HFF-Myc (cell line): Measurements from ENCODE around the gene TUT1.
A peak's percentile ranks its signal among the peaks of the same experiment; 100 is the strongest.
"Not testable (repeated sequence)": the region's sequence is repeated elsewhere in the genome, so short reads cannot be mapped to it uniquely, and the experiment has no call there.

Source experiments
- DNase-seq: peaks from one replicate; pipeline ENCODE4 v3.0.0-alpha.2; 2011; ENCODE audit warnings: low read depth; ENCODE audit errors: extremely low read depth
- H3K4me3 ChIP-seq: replicated peaks from 2 replicates; pipeline ENCODE4 v1.5.1; 2011; ENCODE audit warnings: low read depth, mild to moderate bottlenecking, control low read depth, low read length
- TF ChIP-seq, protein P1 (sequence below): IDR thresholded peaks from 2 replicates; pipeline ENCODE4 v1.5.1; 2012; ENCODE audit warnings: mild to moderate bottlenecking, low read depth, low read length, control low read depth; ENCODE audit errors: missing control alignments

TUT1 gene

DNA sequence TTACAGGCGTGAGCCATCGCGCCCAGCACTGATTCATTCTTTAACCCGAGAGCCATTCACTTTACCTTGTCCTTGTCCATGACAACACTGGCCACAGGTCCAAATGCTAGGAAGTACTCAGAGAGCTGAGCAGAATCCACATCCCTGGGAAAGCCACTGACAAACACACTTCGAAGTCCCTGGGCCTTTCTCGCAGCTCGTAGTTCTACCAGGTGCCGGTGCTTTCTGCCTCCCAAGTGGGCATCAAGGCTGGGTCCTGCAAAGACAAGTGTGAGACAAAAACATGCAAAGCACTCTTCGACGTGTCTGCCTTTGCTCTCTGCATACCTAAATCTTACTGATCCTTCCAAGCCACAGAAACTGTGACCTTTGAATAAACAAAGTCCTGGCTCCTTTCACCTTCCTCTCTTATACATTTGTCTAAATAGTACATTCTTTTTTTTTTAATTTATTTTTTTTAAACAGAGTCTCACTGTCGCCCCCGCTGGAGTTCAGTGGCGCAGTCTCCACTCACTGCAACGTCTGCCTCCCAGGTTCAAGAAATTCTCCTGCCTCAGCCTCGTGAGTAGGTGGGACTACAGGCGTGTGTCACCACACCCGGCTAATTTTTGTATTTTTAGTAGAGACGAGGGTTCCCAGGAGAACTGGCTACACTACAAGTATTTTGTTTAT is 2.2 kb downstream of the TUT1 start:
- no peak for DNase-seq
- TF ChIP-seq, protein P1, sequence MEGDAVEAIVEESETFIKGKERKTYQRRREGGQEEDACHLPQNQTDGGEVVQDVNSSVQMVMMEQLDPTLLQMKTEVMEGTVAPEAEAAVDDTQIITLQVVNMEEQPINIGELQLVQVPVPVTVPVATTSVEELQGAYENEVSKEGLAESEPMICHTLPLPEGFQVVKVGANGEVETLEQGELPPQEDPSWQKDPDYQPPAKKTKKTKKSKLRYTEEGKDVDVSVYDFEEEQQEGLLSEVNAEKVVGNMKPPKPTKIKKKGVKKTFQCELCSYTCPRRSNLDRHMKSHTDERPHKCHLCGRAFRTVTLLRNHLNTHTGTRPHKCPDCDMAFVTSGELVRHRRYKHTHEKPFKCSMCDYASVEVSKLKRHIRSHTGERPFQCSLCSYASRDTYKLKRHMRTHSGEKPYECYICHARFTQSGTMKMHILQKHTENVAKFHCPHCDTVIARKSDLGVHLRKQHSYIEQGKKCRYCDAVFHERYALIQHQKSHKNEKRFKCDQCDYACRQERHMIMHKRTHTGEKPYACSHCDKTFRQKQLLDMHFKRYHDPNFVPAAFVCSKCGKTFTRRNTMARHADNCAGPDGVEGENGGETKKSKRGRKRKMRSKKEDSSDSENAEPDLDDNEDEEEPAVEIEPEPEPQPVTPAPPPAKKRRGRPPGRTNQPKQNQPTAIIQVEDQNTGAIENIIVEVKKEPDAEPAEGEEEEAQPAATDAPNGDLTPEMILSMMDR = peak; percentile 35
- no peak overlapping the region for H3K4me3 ChIP-seq

DNA sequence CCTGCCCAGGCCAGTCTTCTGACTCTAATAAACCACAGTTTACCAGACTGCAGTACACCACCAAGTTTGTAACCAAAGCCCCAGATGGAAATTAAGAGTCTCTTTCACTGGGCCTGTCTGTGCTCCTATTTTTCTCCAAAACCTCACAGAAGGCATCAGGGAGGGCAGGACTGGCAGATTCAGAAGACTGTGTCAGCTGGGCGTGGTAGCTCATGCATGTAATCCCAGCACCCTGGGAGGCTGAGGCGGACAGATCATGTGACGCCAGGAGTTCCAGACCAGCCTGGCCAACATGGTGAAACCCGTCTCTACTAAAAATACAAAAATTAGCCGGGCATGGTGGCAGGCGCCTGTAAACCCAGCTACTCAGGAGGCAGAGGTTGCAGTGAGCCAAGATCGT is 6.0 kb downstream of the TUT1 start:
- DNase-seq = not testable (repeated sequence)

DNA sequence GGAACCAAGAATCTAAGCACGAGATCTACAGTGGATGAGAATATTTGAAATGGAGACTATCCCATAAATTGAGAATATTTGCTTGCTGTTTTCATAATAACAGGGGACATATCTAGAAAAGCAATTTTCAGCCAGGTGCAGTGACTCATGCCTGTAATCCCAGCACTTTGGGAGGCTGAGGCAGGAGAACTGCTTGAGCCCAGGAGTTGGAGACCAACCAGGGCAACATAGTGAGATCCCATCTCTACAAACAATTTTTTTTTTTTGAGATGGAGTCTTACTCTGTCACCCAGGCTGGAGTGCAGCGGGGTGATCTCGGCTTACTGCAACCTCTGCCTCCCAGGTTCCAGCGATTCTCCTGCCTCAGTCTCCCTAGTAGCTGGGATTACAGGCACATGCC is 9.6 kb downstream of the TUT1 start:
- H3K4me3 ChIP-seq, DNase-seq: not testable (repeated sequence)

More for the DNA sequence above, 6.0 kb downstream of the TUT1 start:
- H3K4me3 ChIP-seq = not testable (repeated sequence)

DNA sequence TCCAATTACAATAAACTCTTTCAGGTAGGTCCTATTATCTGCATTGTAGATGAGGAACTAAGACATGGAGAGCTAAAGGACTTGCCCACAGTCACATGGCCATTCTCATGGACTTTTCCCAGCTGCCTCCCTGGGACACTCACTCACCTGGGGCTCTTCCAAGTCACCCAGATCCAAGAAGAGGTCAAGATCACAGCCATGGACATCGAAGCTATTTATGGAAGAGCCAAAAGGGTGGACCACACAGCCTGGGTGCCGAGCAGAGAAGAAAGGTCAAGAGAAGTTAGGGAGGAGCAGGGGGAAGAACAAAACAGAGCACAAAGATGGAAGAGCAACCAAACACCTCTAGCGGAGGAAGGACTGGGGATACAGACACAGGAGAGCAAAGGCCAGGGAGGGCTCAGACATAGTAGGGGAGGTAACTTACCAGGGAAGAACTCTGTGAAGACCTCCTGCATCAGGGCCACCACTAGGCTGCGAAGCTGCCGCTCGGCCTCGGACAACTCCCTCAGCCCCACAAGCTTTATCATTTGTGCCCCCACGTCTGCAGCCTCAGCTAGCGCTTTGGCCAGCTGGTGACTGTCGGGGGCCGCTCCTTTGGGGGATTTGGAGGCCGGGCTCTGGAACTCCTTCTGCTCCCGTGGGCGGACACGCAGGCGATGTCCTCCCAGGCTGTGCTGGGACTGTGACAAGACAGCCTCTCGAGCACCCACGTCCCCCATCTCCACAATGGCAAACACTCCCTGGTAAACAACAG is 10.2 kb downstream of the TUT1 start:
- TF ChIP-seq, protein P1 = no peak
- no peak for DNase-seq

DNA sequence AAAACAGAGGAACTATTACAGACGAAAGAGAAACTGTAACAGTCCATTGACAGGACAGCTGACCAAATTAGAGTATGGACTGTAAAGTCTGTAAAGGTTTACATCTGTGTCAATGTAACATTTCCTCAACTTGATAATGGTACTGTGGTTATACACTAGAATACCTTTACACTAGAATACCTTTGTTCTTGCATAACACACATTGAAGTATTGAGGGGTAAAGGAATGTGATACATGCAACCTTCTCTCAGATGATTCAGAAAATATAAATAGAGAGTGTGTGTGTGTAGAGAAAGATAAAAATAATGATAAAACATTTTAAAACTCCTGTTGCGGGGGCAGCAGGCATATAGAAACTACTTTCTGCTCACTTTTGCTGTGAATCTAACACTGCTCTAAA is 12.1 kb downstream of the TUT1 start:
- H3K4me3 ChIP-seq = no peak overlapping the region
- TF ChIP-seq, protein P1 = no peak
- DNase-seq = no peak

More for the DNA sequence above, 10.2 kb downstream of the TUT1 start:
- H3K4me3 ChIP-seq = no peak overlapping the region

DNA sequence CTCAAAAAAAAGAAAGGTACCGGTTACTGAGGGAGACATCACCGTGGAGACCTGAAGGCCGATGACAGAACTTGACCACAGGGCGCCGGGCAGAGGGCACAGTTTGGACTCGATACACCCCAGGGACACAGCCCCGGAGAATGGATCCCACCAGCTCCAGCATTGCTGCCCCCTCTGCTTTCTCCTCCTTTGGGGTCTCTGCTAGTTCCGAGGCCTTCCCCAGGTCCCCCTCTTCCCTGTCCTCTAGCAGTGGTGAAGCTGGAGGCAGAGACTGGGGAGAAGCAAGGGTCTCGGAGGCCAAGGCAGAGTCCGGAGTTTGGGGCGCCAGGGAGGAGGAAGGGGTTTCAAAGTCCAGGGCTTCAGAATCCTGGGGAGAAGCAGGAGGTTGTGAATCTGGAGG is 12.8 kb downstream of the TUT1 start:
- TF ChIP-seq, protein P1 = no peak
- DNase-seq = no peak
- H3K4me3 ChIP-seq = no peak overlapping the region

DNA sequence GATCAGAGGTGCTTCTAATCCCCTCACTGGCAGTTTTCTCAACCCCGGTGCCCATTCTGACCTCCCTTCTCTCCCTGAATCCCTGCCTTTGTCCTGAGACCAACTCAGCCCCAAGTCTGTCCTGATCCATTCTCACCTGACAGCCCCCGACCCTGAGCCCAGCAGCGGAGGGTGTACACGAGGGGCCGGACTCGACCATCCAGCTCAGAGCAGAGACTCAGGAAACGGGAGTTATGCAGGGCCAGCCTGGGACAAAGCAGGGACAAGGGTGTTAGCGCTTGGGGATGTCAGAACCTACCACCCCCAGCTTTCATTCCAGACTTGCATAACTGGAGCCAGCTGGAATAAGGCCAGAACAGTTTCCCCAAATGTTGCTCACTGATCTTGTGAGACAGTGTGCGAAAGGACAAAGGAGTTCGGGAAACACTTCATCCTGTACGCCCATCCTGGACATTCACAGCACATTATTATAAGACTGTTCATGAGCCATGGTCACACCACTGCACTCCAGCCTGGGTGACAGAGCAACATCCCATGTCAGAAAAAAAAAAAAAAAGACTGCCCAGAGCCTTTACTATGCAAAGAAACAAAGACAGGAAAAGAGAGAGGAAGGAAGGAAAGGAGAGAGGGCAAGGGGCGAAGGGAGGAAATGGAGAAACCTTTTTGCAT is 14.1 kb downstream of the TUT1 start:
- no peak overlapping the region for H3K4me3 ChIP-seq
- no peak for DNase-seq
- TF ChIP-seq, protein P1 = no peak
